Pulmonary artery endothelial cell (primary cell): Measurements from ENCODE around the gene EPS8L3. TPM values are rescaled to one million over a fixed set of nuclear protein-coding genes. Genes with fewer than 3 reads are reported as not detected.
"Not testable (repeated sequence)": the region's sequence is repeated elsewhere in the genome, so short reads cannot be mapped to it uniquely, and the experiment has no call there.

Source experiments
- DNase-seq: peaks from one replicate; pipeline ENCODE4 v3.0.0-alpha.2; 2011; ENCODE audit warnings: low read depth, low spot score
- total RNA-seq: library from RNA; depleted of rRNA; stranded (reverse); fragments of >200 nt; gene quantifications from 2 replicates; pipeline ENCODE4 v1.2.3, GENCODE V29; 2014

EPS8L3 gene
- total RNA-seq, 1 donor from 2014 or later: 0.26 TPM

DNA sequence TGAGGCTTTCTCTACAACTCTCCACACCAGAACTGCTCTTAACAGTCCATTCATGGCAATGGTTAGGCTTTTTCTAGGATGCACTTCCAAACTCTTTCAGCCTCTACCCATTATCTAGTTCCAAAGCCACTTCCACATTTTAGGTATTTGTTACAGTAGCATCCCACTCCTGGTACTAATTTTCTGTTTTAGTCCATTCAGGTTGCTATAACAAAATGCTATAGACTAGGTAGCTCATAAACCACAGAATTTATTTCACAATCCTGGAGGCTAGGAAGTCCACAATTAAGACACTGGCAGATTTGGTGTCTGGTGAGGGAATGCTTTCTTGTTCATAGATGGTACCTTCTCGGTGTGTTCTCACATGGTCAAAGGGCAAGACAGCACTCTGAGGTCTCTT lies 17.3 kb upstream of the EPS8L3 start:
- DNase-seq: no peak

- DNase-seq: no peak
Measured at GRCh38 chr1:109777980-109778625, 14.4 kb upstream of the EPS8L3 start.

- no peak for DNase-seq
Measured at GRCh38 chr1:109777436-109777835, 13.7 kb upstream of the EPS8L3 start.

DNA sequence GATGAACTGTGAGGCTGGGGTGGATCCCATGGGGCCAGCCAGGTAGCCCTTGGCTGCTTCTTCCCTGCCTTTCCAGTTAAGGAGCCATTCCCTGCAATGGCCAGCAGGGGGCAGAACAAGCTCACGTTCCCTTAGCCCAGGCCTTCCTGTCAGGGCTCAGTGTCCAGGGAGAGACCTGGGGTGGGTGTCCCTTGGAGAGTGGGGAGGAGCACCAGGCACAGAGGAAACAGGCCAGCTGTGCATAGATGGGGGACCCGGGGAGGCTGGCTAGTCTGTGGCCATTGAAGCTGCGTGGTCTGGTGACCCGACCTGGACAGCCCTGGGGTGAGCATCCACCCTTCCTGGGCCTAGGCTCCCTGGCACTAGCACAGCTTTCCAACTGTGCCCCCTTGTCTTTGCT lies 13.2 kb upstream of the EPS8L3 start:
- DNase-seq: peak; percentile 29

DNA sequence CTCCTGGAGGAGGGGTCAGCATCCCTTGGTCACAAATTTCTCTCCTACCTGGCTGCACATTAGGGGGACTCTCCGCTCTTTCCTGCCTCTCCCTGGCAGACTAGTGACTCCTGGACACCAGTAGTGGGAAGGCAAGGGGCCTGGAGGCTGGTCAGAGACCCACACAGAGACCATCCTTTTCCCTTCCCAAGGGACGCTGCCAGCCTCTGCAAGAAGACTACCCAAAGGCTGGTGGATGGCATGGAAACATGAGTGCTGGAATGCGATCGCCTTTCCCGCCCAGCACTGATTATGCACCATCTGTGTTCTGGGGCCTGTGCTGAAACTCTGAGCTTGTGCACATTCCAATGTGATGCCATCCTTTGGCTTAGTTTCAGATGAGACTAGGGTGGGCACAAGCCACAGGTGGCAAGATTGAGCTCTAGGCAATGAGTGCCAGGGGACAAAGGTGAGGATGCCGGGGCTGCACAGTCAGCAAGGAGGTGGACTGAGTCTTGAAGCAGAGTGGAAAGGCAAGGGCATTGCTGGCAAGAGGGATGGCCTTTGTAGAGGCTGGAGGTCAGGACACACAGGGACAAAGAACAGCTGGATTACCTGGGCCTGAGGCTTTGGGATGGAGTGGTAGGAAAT lies 12.6 kb upstream of the EPS8L3 start:
- no peak for DNase-seq

DNA sequence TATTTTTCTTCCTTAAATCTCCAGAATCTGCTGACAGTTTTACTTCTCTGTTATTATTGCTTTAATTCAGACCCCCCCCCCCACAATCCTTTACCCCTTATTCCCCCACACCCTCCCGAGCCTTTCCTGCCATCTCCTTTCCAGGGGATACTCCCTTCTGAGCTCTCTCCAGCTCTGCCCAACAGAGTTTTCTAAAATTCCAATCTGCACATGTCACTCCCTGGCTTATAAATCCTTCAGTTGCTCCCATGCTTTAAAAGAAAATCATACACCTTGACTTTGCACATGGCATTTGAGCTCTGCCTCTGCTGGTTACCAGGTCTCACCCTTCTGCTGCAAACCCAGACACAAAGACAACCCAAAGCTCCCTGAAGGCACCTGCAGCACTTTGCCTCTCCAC lies 11.7 kb upstream of the EPS8L3 start:
- DNase-seq: no peak

DNA sequence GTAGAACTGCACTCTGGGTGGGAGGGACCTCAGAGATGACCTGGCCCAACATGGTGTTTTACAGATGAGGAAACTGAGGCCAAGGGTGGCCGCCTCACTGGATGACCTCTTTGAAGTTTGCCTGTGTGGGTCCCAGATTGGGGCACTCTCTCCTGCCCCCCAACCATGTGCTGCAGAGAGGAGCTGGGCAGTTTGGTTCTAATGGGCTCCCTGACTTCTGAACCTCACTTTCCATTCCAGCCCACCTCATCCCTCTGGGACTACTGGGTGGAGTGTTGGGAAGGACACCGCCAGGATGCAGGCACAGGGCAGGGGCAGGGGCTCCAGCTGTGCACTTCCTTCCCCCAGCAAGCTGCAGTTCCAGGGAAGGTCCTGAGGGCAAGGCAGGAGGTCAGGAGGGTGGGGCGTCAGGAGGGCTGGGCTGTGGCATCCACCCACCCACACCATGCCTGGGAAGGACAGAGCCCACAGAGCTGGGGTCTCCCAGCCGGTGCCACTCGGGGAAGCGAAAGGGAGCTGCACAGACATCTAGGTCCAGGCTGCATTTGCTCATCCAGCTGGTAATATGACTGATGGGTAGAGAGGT lies 10.3 kb upstream of the EPS8L3 start:
- no peak for DNase-seq

DNA sequence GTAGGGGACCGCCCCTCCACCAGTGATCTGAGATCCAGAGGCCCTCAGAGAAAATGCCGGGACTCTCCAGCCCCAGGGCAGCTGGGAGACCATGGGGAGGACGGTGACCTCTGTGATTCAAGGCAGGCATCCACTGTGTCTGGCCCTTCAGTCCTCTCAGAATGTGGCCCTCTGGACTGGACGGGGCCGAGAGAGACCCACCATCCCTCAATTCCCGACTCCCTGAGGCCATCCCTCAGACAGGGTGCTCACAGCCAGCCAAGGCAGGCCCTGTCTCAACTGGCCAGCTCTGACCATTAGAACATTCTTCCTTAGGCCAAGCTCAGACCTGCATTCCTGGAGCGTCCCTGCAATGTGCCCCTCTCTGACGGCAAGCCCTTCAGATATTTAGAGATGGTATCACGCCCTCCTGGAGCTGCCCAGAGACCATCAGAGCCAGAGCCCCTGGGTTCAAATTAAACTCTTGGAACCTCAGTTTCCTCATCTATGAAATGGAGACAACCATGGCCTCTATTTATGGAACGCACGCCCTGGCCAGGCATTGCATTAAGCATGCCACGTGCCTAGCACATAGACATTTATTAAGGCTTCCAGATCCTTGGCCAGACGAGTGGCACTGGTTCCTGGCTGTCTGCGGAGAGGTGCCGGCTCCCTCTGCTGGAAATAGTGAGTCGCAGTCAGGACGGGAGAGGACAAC lies 9.6 kb upstream of the EPS8L3 start:
- peak; percentile 63 for DNase-seq

DNA sequence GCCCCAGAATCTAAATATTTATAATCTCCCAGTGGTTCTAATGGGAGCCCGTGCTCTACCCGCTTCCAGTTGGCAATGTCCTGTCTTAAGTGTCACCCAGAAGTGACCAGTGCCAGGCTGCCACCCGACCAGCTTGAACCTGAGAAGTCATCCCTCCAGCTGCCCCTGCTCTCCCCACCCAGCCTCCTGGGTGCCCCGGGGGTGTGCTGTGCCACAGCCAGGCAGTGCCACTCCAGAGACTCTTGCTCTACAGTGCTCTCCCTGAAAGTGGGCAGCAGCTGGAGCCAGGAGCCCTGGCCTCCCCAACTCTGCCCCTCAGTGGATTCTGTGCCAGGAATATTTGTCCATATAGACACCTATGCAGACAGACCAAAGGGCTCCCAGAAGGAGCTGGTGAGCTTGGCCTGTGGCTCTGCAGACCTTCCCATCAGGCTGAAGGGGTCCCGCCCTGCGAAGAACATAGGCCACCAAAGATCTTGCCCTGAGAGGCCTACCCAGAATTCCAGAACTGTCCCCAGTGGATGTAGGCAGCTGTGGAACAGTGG lies 9.0 kb upstream of the EPS8L3 start:
- DNase-seq: no peak

- DNase-seq: no peak
Measured at GRCh38 chr1:109771712-109772657, 8.3 kb upstream of the EPS8L3 start.

- no peak for DNase-seq
Measured at GRCh38 chr1:109770331-109771095, 6.8 kb upstream of the EPS8L3 start.

DNA sequence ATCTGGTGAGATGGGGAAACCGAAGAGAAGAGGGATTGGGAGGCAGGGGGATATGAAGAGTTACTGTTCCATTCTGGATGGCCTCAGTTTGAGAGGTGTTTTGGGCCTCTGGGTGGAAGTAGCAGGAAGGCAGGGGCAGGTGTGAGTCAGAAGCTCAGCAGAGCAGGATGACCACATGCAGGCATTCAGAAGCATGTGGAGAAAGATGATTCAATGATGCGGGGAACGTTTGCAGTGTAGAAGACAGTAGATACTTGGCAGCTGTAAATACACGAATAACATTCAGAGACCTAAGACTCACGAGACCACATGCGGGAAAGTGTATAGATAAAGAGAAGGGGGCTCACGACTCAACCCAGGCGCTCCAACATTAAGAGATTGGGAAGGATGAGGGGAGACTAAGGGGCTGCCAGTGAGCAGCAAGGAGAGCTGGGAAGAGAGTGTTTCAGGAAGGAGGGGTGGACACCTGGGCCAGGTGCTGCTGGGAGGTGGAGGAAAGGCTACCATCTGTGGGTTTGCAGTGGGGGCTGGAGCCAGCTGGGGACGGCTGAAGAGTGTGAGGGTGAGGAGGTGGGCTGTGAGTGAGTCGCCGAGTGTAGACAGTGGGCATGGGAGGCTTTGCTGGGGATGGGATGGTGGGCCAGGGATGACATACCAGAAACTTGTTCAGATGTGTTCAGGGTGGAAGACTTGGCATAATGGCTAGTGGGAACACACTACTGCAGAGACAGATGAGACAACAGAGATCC lies 5.8 kb upstream of the EPS8L3 start:
- DNase-seq: no peak

DNA sequence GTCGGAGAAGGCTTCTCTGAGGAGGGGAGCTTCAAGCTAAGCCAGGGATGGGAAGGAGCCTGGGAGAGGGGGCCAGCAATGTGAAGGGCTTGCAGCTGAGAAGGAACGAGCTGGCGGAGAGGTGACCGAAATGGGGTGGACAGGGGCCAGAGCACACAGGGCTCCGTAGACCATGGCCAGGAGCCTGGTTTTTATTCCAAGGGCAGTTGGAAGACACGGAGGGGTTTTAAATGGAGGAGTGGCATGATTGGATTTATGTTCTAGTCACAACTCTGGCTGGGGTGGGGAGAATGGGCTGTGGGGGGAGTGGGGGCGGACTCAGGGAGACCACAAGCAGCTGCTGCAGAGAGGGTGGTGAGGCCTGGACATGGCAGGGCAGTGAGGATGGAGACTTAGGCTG lies 5.1 kb upstream of the EPS8L3 start:
- DNase-seq: no peak

DNA sequence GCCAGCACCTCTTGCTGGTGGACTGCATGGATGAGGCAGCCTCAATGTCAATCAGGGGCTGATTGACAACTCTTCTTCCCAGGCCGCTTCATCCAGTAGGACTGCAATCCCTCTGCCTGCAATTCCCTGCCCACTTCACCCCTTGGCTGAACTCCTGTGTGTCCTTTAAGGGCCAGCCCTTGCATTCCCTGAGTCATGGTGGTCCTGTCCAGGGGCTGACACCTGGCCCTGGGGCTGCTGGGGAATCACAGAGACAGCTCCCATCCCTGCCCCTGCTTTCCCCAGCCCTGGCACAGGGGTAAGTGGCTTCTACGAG lies 4.6 kb upstream of the EPS8L3 start:
- no peak for DNase-seq

- no peak for DNase-seq
Measured at GRCh38 chr1:109767637-109768334, 4.1 kb upstream of the EPS8L3 start.

- not testable (repeated sequence) for DNase-seq
Measured at GRCh38 chr1:109766991-109767636, 3.4 kb upstream of the EPS8L3 start.

GRCh38 chr1:109765896-109766615 lies 2.3 kb upstream of the EPS8L3 start:
- DNase-seq: no peak

DNA sequence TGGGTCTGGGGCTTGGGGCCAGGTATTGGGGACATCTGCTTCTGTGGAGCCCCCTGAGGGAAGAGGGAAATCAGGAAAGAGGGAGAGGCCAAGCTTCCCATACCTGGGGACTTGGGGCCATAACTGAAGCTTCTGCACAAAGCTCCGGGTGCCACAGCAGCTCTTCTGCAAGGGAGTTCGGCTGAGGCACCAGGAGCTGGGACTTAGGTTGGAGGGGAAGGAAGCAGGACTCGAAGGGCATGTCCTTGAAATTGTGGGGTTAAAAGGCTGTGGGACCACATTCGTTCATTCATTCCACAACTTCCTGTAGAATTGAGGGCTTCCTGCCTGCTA lies 1.7 kb upstream of the EPS8L3 start:
- no peak for DNase-seq
